Measurements from ENCODE around the gene TP53TG5.

The TP53TG5 gene

DNA sequence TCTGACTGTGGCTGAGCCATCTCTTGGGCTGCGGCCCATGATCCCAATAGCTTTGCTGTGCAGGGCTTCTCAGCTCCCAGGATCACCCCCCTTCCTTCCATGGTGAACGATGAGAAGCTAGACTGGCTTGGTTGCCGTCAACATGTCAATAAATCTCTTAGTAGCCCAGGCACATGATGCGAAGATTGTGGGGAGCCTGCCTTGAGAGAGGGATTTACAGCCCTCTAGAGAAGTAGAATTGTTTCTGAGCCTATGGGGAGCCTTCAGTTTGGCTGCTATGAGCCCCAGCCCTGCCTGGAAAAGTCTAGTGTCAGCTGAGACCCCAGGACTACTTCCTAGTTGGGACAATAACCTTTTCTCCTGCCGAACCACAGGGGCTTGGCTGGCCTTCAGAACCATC lies 34.5 kb upstream of the TP53TG5 start:
- no peak for TF ChIP-seq CTCF (IDR thresholded peaks at IDR 0.05)
- H3K4me3 ChIP-seq (ENCODE audit: low read depth in 1 of 2, low read length in 1 of 2): no peak overlapping the region
- peaks cover 54% of the 10 kb centered on the region for H3K27me3 ChIP-seq
- H3K36me3 ChIP-seq: no peaks in the 10 kb centered on the region
- H3K9me3 ChIP-seq: no peaks in the 10 kb centered on the region
- H3K4me1 ChIP-seq (ENCODE audit: control insufficient read depth in 1 of 2, insufficient read depth in 1 of 2, low read depth in 1 of 2, low read length in 1 of 2): peaks cover 14 to 16% of the 10 kb centered on the region in 2 experiments
- H3K27ac ChIP-seq: no peak overlapping the region

DNA sequence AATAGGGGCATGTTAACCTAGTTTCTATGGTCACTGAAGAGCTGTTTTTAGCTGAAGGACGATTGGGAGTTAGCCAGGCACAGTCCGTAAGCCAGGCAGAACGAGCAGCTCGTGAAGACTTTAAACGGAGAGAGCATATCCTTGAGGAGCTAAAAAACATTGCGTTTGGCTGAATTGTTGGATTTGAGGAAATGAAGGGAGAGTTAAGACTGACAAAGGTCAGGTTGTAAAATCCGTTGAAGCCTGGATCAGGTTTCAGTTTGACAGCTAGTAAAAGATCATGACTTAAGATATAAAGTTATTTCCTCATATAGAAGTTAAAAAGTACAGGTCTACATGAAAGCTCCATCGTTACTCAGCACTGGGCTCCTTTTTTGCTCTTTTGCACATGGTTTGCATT lies 32.8 kb upstream of the TP53TG5 start:
- H3K27ac ChIP-seq: no peak overlapping the region
- no peak overlapping the region for H3K4me3 ChIP-seq (ENCODE audit: low read depth in 1 of 2, low read length in 1 of 2)
- H3K4me1 ChIP-seq (ENCODE audit: control insufficient read depth in 1 of 2, insufficient read depth in 1 of 2, low read depth in 1 of 2, low read length in 1 of 2): peaks cover 13 to 18% of the 10 kb centered on the region in 2 experiments
- H3K27me3 ChIP-seq: peaks cover 72% of the 10 kb centered on the region
- H3K9me3 ChIP-seq: no peaks in the 10 kb centered on the region
- no peak for TF ChIP-seq CTCF (IDR thresholded peaks at IDR 0.05)
- no peaks in the 10 kb centered on the region for H3K36me3 ChIP-seq

- Histone ChIP-seq H3K4me1 (ENCODE audit: control insufficient read depth in 1 of 2, insufficient read depth in 1 of 2, low read depth in 1 of 2, low read length in 1 of 2) (peaks cover 13 to 18% of the 10 kb centered on the region in 2 experiments), H3K9me3 (no peaks in the 10 kb centered on the region), H3K27me3 (peaks cover 82% of the 10 kb centered on the region), H3K4me3 (ENCODE audit: low read depth in 1 of 2, low read length in 1 of 2) (no peak overlapping the region), H3K27ac (no peak overlapping the region), H3K36me3 (no peaks in the 10 kb centered on the region)
- TF ChIP-seq CTCF (IDR thresholded peaks at IDR 0.05): no peak
Measured at GRCh38 chr20:45409521-45410272, 31.6 kb upstream of the TP53TG5 start.

DNA sequence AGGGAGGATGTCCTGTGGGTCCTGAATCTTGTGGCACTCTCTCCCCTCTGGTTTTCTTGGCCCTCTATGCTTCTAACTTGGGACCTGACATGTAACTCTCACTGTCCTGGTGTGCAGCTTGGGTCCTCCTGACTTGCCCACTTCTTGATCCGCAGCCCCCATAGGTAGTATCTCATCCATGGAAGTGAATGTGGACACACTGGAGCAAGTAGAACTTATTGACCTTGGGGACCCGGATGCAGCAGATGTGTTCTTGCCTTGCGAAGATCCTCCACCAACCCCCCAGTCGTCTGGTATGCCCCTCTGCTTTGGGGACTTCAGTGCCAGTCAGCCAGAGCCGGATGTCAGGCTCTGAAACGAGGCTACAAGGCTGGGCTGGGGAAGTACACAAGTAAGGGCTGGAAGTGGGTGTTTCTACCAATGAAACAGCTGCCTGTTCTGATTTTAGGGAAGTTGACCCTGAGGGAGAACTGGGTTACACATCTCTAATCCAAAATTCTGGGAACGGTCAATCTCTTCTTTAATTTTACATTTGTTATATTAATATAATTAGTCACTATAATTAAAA lies 30.6 kb upstream of the TP53TG5 start:
- Histone ChIP-seq H3K4me3 (ENCODE audit: low read depth in 1 of 2, low read length in 1 of 2) (no peak overlapping the region), H3K27me3 (peaks cover 82% of the 10 kb centered on the region), H3K9me3 (no peaks in the 10 kb centered on the region), H3K36me3 (no peaks in the 10 kb centered on the region), H3K27ac (no peak overlapping the region), H3K4me1 (ENCODE audit: control insufficient read depth in 1 of 2, insufficient read depth in 1 of 2, low read depth in 1 of 2, low read length in 1 of 2) (peaks cover 13 to 18% of the 10 kb centered on the region in 2 experiments)
- no peak for TF ChIP-seq CTCF (IDR thresholded peaks at IDR 0.05)

- no peak for TF ChIP-seq CTCF (IDR thresholded peaks at IDR 0.05)
- Histone ChIP-seq H3K27ac (no peak within 1 kb of the TSS), H3K4me1 (ENCODE audit: control insufficient read depth in 1 of 2, insufficient read depth in 1 of 2, low read depth in 1 of 2, low read length in 1 of 2) (peaks cover 13 to 18% of the 10 kb centered on the region in 2 experiments), H3K36me3 (no peaks in the 10 kb centered on the region), H3K9me3 (no peaks in the 10 kb centered on the region), H3K27me3 (peaks cover 82% of the 10 kb centered on the region), H3K4me3 (ENCODE audit: low read depth in 1 of 2, low read length in 1 of 2) (peak within 1 kb of the TSS in 1 of 2 experiments; percentile 63)
Measured at GRCh38 chr20:45407783-45408645, 29.9 kb upstream of the TP53TG5 start, which contains the start of gene DBNDD2. DBNDD2 (plus strand) TSS chr20:45408289; CDS start chr20:45408468, 179 bp downstream.
